Stomach (tissue), 9 donors: ENCODE measurements around the gene TTBK2. TPM values are rescaled to one million over a fixed set of nuclear protein-coding genes. Genes with fewer than 3 reads are reported as not detected.
A peak's percentile ranks its signal among the peaks of the same experiment; 100 is the strongest.

Experiments
- DNase-seq, 2 donors: peaks; one replicate each; pipeline versions ENCODE4 v3.0.0 to v3.0.0-alpha.2; 2013 to 2019
- H3K27ac ChIP-seq, 5 donors: fragments of 200-600 bp in 4 of 5; sonication (generic) in 4 of 5; one replicate each; pipeline ENCODE4 v1.5.1; 2013 to 2019; ENCODE audit warnings: mild to moderate bottlenecking in 1 of 5, moderate library complexity in 1 of 5
- H3K27me3 ChIP-seq, 3 donors: fragments of 200-600 bp; sonication (generic); one replicate each; pipeline ENCODE4 v1.5.1; 2017 to 2019; ENCODE audit warnings: mixed run types in 1 of 3
- H3K36me3 ChIP-seq, 4 donors: fragments of 200-600 bp; sonication (generic); 1 replicate in 3 of 4; 2 replicates in 1 of 4; pipeline ENCODE4 v1.5.1; 2016 to 2019
- H3K4me1 ChIP-seq, 4 donors: fragments of 200-600 bp; sonication (generic); one replicate each; pipeline ENCODE4 v1.5.1; 2016 to 2019
- H3K4me3 ChIP-seq, 4 donors: fragments of 200-600 bp; sonication (generic) in 3 of 4; one replicate each; pipeline ENCODE4 v1.5.1; 2016 to 2019; ENCODE audit warnings: mild to moderate bottlenecking in 1 of 4
- H3K9me3 ChIP-seq, 4 donors: fragments of 200-600 bp; sonication (generic); one replicate each; pipeline ENCODE4 v1.5.1; 2016 to 2019
- CTCF ChIP-seq, 7 experiments: fragments of 450-650 bp in 4 of 7; fragments of 200-600 bp in 3 of 7; sonication (generic) in 3 of 7; IDR thresholded peaks; one replicate each; pipeline ENCODE4 v1.5.1; 2016 to 2019; ENCODE audit warnings: antibody characterized with exemption in 7 of 7, control low read depth in 2 of 7, mild to moderate bottlenecking in 1 of 7
- EP300 ChIP-seq: sonication (generic); formaldehyde crosslinking; IDR thresholded peaks from one replicate; pipeline ENCODE4 v1.6.1; 2017; ENCODE audit warnings: antibody characterized with exemption
- POLR2A ChIP-seq, 4 donors: fragments of 450-650 bp; IDR thresholded peaks; one replicate each; pipeline ENCODE4 v1.6.1; 2016; ENCODE audit warnings: antibody characterized with exemption in 4 of 4, control low read depth in 2 of 4, mild to moderate bottlenecking in 1 of 4, moderate library complexity in 1 of 4
- POLR2AphosphoS5 ChIP-seq, 3 donors: sonication (generic); formaldehyde crosslinking; IDR thresholded peaks; one replicate each; pipeline ENCODE4 v1.6.1; 2016; ENCODE audit warnings: antibody characterized with exemption in 3 of 3
- WGBS, 5 donors: extraction: QIAGEN DNeasy Blood & Tissue Kit in 3 of 5; methylation state at CpG; one replicate each; pipeline versions ENCODE4 v1.1.5 to v1.1.7; 2013 to 2018; 5-methylcytosine and 5-hydroxymethylcytosine counted together
- intact Hi-C: fragments of 100-400 bp; cut with DNase I; formaldehyde crosslinking; loops from one replicate; pipeline ENCODE4 v1.15.1; 2023; ENCODE audit warnings: low total_unique reads
- polyA plus RNA-seq, 3 donors: library from polyadenylated mRNA; stranded (reverse); fragments of 200-250 nt; gene quantifications; one replicate each; pipeline ENCODE4 v1.2.3, GENCODE V29; 2013
- total RNA-seq, 5 donors: library from RNA; depleted of rRNA; stranded (reverse); fragments of >200 nt; gene quantifications; one replicate each; pipeline versions ENCODE4 v1.1.0 to v1.2.3, GENCODE V29; 2014 to 2016
- donor health status: healthy with polysubstance abuse.
- donor health status: Bipolar disorder and iron deficiency.
- donor health status: healthy.

Gene TTBK2
- total and polyA plus RNA-seq, 8 donors: 1.2 to 15.6 (median 7.6) TPM

- no peak for DNase-seq
- intact Hi-C loops: no loop called here
- H3K27ac ChIP-seq: no peak overlapping the region
- H3K36me3 ChIP-seq: peaks cover 0 to 9% (median 7%) of the 10 kb centered on the region in 4 donors
- H3K27me3 ChIP-seq: no peaks in the 10 kb centered on the region
- no peak overlapping the region for H3K4me3 ChIP-seq
- 93 to 100% (median 96%) methylated on average over 5 of the region's 5 CpGs for WGBS, 5 donors
- peaks cover 0 to 8% (median 4%) of the 10 kb centered on the region in 4 donors for H3K9me3 ChIP-seq
- no peaks in the 10 kb centered on the region for H3K4me1 ChIP-seq
- TF ChIP-seq POLR2A (IDR thresholded peaks at IDR 0.05): no peak
- no peak for TF ChIP-seq POLR2AphosphoS5 (IDR thresholded peaks at IDR 0.05)
- TF ChIP-seq EP300: no peak
- no peak for TF ChIP-seq CTCF (IDR thresholded peaks at IDR 0.05)
Observed at GRCh38 chr15:42845581-42845980, 75.0 kb downstream of the TTBK2 start.

- DNase-seq: no peak
- H3K9me3 ChIP-seq: peaks cover 0 to 8% (median 4%) of the 10 kb centered on the region in 4 donors
- H3K36me3 ChIP-seq: peaks cover 0 to 22% (median 13%) of the 10 kb centered on the region in 4 donors
- intact Hi-C loops: no loop called here
- no peak overlapping the region for H3K27ac ChIP-seq
- no peaks in the 10 kb centered on the region for H3K27me3 ChIP-seq
- TF ChIP-seq EP300: no peak
- no peak for TF ChIP-seq POLR2A (IDR thresholded peaks at IDR 0.05)
- TF ChIP-seq CTCF (IDR thresholded peaks at IDR 0.05): no peak
- TF ChIP-seq POLR2AphosphoS5 (IDR thresholded peaks at IDR 0.05): no peak
- no peaks in the 10 kb centered on the region for H3K4me1 ChIP-seq
- no peak overlapping the region for H3K4me3 ChIP-seq
- WGBS, 5 donors: 83 to 96% (median 93%) methylated on average over 4 of the region's 4 CpGs
Observed at GRCh38 chr15:42843699-42844098, 76.9 kb downstream of the TTBK2 start.

GRCh38 chr15:42836251-42836650, 84.3 kb downstream of the TTBK2 start:
- H3K27me3 ChIP-seq: no peaks in the 10 kb centered on the region
- no peaks in the 10 kb centered on the region for H3K9me3 ChIP-seq
- 93 to 100% (median 98%) methylated on average over 1 of the region's 1 CpG for WGBS, 5 donors
- TF ChIP-seq POLR2AphosphoS5 (IDR thresholded peaks at IDR 0.05) (no peak), CTCF (IDR thresholded peaks at IDR 0.05) (no peak), EP300 (no peak), POLR2A (IDR thresholded peaks at IDR 0.05) (no peak)
- no peak for DNase-seq
- intact Hi-C loops: no loop called here
- H3K4me1 ChIP-seq: no peaks in the 10 kb centered on the region
- H3K36me3 ChIP-seq: peaks cover 0 to 39% (median 23%) of the 10 kb centered on the region in 4 donors
- H3K4me3 ChIP-seq: no peak overlapping the region
- no peak overlapping the region for H3K27ac ChIP-seq

- Histone ChIP-seq H3K27ac (no peak overlapping the region), H3K4me1 (no peaks in the 10 kb centered on the region), H3K4me3 (no peak overlapping the region), H3K27me3 (no peaks in the 10 kb centered on the region), H3K9me3 (no peaks in the 10 kb centered on the region), H3K36me3 (peaks cover 0 to 30% (median 8%) of the 10 kb centered on the region in 4 donors)
- 91 to 98% (median 94%) methylated on average over 5 of the region's 5 CpGs for WGBS, 5 donors
- intact Hi-C loops: no loop called here
- peak in 1 of 2 donors; percentile 8 for DNase-seq
- TF ChIP-seq EP300 (no peak), POLR2A (IDR thresholded peaks at IDR 0.05) (no peak), POLR2AphosphoS5 (IDR thresholded peaks at IDR 0.05) (no peak), CTCF (IDR thresholded peaks at IDR 0.05) (no peak)
Observed at GRCh38 chr15:42832576-42832975, 88.0 kb downstream of the TTBK2 start.
